GM12878 (cell line): ENCODE measurements around the gene REV1. TPM values are rescaled to one million over a fixed set of nuclear protein-coding genes. Genes with fewer than 3 reads are reported as not detected.
A peak's percentile ranks its signal among the peaks of the same experiment; 100 is the strongest.

Source experiments
- CBX5 ChIP-seq: sonication (generic); IDR thresholded peaks from 2 replicates; pipeline ENCODE4 v1.6.1; 2016; ENCODE audit warnings: low read depth, moderate library complexity, mild to moderate bottlenecking, inconsistent platforms
- DPF2 ChIP-seq: fragments of 450-650 bp; IDR thresholded peaks from 2 replicates; pipeline ENCODE4 v1.6.1; 2017; ENCODE audit warnings: mild to moderate bottlenecking
- EED ChIP-seq: sonication (generic); IDR thresholded peaks from 2 replicates; pipeline ENCODE4 v1.6.1; 2016; ENCODE audit warnings: antibody characterized with exemption, low read depth
- FOS ChIP-seq: IDR thresholded peaks from 3 replicates; pipeline ENCODE4 v1.6.1; 2011; ENCODE audit warnings: borderline replicate concordance; ENCODE audit not compliant: insufficient read length; ENCODE audit errors: extremely low read depth
- FOXM1 ChIP-seq: IDR thresholded peaks from 2 replicates; pipeline ENCODE4 v1.6.1; 2012; ENCODE audit warnings: low read depth, mild to moderate bottlenecking, inconsistent platforms, low read length, moderate library complexity
- GABPA ChIP-seq: IDR thresholded peaks from 2 replicates; pipeline ENCODE4 v1.6.1; 2014; ENCODE audit warnings: antibody characterized with exemption, low read depth, mild to moderate bottlenecking, inconsistent platforms
- HCFC1 ChIP-seq: fragments of 150-350 bp; IDR thresholded peaks from 2 replicates; pipeline ENCODE4 v1.6.1; 2014; ENCODE audit warnings: low read length
- HDGF ChIP-seq: fragments of 450-650 bp; IDR thresholded peaks from 2 replicates; pipeline ENCODE4 v1.6.1; 2016; ENCODE audit warnings: antibody characterized with exemption
- IKZF1 ChIP-seq: fragments of 450-650 bp; conservative IDR thresholded peaks from 2 replicates; pipeline ENCODE4 v1.6.1; 2017; ENCODE audit warnings: antibody characterized with exemption, mild to moderate bottlenecking
- IKZF2 ChIP-seq, 2 experiments: fragments of 450-650 bp; IDR thresholded peaks; 2 replicates each; pipeline ENCODE4 v1.6.1; 2017; ENCODE audit warnings: mild to moderate bottlenecking in 2 of 2, moderate library complexity in 2 of 2
- JUND ChIP-seq: IDR thresholded peaks from 2 replicates; pipeline ENCODE4 v1.6.1; 2012; ENCODE audit warnings: low read depth, mild to moderate bottlenecking, low read length, improper control_type of control experiment, moderate library complexity
- LARP7 ChIP-seq: fragments of 450-650 bp; IDR thresholded peaks from 2 replicates; pipeline ENCODE4 v1.6.1; 2017; ENCODE audit warnings: mild to moderate bottlenecking
- MEF2B ChIP-seq: fragments of 450-650 bp; IDR thresholded peaks from 2 replicates; pipeline ENCODE4 v1.6.1; 2018; ENCODE audit warnings: mild to moderate bottlenecking, moderate library complexity; ENCODE audit not compliant: partially characterized antibody, poor library complexity, severe bottlenecking
- MTA2 ChIP-seq: fragments of 450-650 bp; IDR thresholded peaks from 2 replicates; pipeline ENCODE4 v1.6.1; 2016; ENCODE audit warnings: low read depth, mild to moderate bottlenecking, moderate library complexity
- NFYA ChIP-seq: IDR thresholded peaks from 2 replicates; pipeline ENCODE4 v1.6.1; 2011; ENCODE audit warnings: low read depth, mild to moderate bottlenecking, low read length, improper control_type of control experiment, borderline replicate concordance
- NRF1 ChIP-seq: conservative IDR thresholded peaks from 2 replicates; pipeline ENCODE4 v1.6.1; 2011; ENCODE audit warnings: mild to moderate bottlenecking, low read depth, low read length, improper control_type of control experiment
- RUNX3 ChIP-seq: IDR thresholded peaks from 2 replicates; pipeline ENCODE4 v1.6.1; 2012; ENCODE audit warnings: low read length, inconsistent platforms
- SUPT20H ChIP-seq: IDR thresholded peaks from 2 replicates; pipeline ENCODE4 v1.6.1; 2011; ENCODE audit warnings: low read depth, mild to moderate bottlenecking, low read length, moderate library complexity, borderline replicate concordance; ENCODE audit not compliant: control insufficient read depth
- YY1 ChIP-seq: IDR thresholded peaks from 2 replicates; pipeline ENCODE4 v1.6.1; 2011; ENCODE audit warnings: low read depth, mild to moderate bottlenecking, low read length
- ZNF207 ChIP-seq: fragments of 450-650 bp; IDR thresholded peaks from 2 replicates; pipeline ENCODE4 v1.6.1; 2014; ENCODE audit warnings: antibody characterized with exemption, mild to moderate bottlenecking, borderline replicate concordance
- polyA plus RNA-seq, 11 experiments: library from polyadenylated mRNA; depleted of rRNA in 4 of 11; unstranded in 6 of 11; stranded (reverse) in 5 of 11; fragments of >200 nt; fragmentation: Nextera tagmentation in 4 of 11; fragmentation: Illumina TruSeq in 1 of 11; extraction: Ambion mirVana in 4 of 11; extraction: Trizol in 1 of 11; gene quantifications; 1 replicate in 1 of 11; 2 replicates in 10 of 11; pipeline versions ENCODE4 v1.2.1 to v1.2.3, GENCODE V29; 2011 to 2016; ENCODE audit warnings: inconsistent platforms in 2 of 11, missing spikeins in 2 of 11, low read depth in 1 of 11
- total RNA-seq, 4 experiments: library from RNA; depleted of rRNA in 3 of 4; stranded (reverse); fragments of >200 nt in 3 of 4; fragmentation: Illumina TruSeq in 1 of 4; extraction: Trizol in 1 of 4; gene quantifications; 2 replicates each; pipeline versions ENCODE4 v1.2.1 to v1.2.3, GENCODE V29; 2013 to 2021
- TF ChIP-seq, protein P1 (sequence below): IDR thresholded peaks from 2 replicates; pipeline ENCODE4 v1.6.1; 2012; ENCODE audit warnings: low read depth, low read length, improper control_type of control experiment
- TF ChIP-seq, protein P2 (sequence below): fragments of 150-350 bp; IDR thresholded peaks from 2 replicates; pipeline ENCODE4 v1.6.1; 2014; ENCODE audit warnings: mild to moderate bottlenecking, low read depth, low read length
- TF ChIP-seq, protein P3 (sequence below): fragments of 450-650 bp; IDR thresholded peaks from 2 replicates; pipeline ENCODE4 v1.6.1; 2016; ENCODE audit warnings: mild to moderate bottlenecking

The REV1 gene
- total and polyA plus RNA-seq, 10 of the 15 experiments (the other 5 are each of a cell fraction or from before 2014, with no cell fraction given), result 11.3 to 46.8 (median 29.0) TPM

DNA sequence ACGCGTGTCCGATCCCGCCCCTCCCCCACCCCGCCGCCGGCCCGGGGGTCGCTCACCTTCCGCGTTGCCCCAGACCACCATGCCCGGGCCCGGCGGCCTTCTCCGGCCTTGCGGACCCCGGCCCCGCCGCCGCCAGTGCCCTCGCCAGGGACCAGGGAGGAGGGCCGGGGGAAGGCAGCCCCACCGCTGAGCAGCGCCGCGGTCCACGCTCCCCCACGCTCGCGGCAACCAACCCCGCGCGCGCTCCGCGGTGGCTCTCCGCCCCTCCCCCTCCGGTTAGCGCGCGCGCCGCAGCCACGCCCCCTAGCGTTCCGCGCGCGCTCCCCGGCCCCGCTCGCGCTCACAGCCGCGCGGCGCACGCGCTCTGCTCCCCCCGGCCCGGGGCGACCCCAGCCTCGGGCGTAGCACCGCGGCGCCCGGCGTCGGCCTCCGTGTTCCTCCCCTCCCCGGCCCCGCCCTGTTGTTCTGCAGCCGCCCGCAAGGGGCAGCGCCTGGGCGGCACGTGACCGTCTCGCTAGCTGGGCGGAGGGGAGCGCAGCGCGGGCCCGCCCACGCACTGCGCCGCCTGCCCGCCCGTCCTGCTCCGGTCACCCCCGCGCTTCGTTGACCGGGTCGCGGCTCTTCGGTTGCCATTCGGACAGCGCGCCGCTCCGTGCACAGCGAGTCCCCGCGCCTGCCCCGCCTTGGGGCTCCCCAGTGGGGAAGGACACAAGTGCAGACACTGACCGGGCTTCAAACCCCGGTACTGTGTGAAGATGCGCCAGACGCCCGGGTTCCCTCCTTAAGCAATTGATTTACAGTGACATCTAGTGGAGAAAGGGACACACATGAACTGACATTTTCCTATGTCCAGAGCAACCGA, at the start of gene REV1 (continued):
- peak; percentile 45; the same call in 1 of the 2 replicates for TF ChIP-seq NRF1
- TF ChIP-seq DPF2, result peak; percentile 90
- TF ChIP-seq IKZF1, result peak; percentile 85
- no peak for TF ChIP-seq EED
- 0 out of 2 replicates have a peak, but pooled peaks have one; percentile 18 for TF ChIP-seq RUNX3
- TF ChIP-seq, protein P1, sequence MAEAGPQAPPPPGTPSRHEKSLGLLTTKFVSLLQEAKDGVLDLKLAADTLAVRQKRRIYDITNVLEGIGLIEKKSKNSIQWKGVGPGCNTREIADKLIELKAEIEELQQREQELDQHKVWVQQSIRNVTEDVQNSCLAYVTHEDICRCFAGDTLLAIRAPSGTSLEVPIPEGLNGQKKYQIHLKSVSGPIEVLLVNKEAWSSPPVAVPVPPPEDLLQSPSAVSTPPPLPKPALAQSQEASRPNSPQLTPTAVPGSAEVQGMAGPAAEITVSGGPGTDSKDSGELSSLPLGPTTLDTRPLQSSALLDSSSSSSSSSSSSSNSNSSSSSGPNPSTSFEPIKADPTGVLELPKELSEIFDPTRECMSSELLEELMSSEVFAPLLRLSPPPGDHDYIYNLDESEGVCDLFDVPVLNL, result no peak
- no peak for TF ChIP-seq GABPA
- no peak for TF ChIP-seq HDGF
- TF ChIP-seq JUND, result no peak
- no peak for TF ChIP-seq FOXM1
- TF ChIP-seq IKZF2 (IDR thresholded peaks at IDR 0.05), result 0 out of 4 replicates have a peak, but pooled peaks of 1 of the 2 experiments have one; percentile 27
- TF ChIP-seq YY1, result peak; percentile 67
- TF ChIP-seq CBX5, result no peak; the same call in 1 of the 2 replicates
- peak; percentile 18 for TF ChIP-seq HCFC1
- no peak for TF ChIP-seq FOS
- peak; percentile 49 for TF ChIP-seq MEF2B
- peak; percentile 93 for TF ChIP-seq LARP7
- TF ChIP-seq, protein P2, sequence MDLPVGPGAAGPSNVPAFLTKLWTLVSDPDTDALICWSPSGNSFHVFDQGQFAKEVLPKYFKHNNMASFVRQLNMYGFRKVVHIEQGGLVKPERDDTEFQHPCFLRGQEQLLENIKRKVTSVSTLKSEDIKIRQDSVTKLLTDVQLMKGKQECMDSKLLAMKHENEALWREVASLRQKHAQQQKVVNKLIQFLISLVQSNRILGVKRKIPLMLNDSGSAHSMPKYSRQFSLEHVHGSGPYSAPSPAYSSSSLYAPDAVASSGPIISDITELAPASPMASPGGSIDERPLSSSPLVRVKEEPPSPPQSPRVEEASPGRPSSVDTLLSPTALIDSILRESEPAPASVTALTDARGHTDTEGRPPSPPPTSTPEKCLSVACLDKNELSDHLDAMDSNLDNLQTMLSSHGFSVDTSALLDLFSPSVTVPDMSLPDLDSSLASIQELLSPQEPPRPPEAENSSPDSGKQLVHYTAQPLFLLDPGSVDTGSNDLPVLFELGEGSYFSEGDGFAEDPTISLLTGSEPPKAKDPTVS, result 0 out of 2 replicates have a peak, but pooled peaks have one; percentile 29
- TF ChIP-seq, protein P3, sequence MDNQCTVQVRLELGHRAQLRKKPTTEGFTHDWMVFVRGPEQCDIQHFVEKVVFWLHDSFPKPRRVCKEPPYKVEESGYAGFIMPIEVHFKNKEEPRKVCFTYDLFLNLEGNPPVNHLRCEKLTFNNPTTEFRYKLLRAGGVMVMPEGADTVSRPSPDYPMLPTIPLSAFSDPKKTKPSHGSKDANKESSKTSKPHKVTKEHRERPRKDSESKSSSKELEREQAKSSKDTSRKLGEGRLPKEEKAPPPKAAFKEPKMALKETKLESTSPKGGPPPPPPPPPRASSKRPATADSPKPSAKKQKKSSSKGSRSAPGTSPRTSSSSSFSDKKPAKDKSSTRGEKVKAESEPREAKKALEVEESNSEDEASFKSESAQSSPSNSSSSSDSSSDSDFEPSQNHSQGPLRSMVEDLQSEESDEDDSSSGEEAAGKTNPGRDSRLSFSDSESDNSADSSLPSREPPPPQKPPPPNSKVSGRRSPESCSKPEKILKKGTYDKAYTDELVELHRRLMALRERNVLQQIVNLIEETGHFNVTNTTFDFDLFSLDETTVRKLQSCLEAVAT, result no peak
- no peak for TF ChIP-seq NFYA
- no peak for TF ChIP-seq SUPT20H
- TF ChIP-seq MTA2, result no peak
- peak; percentile 94 for TF ChIP-seq ZNF207
